Activated CD4-positive, alpha-beta T cell treated with anti-CD3 and anti-CD28 coated beads, Interleukin-2, amount 10 ng/mL, durations not matched to agents 24 days and 14 days (primary cell): ENCODE measurements around the gene KRT6A. TPM values are rescaled to one million over a fixed set of nuclear protein-coding genes. Genes with fewer than 3 reads are reported as not detected.

ENCODE experiments used
- DNase-seq: peaks from one replicate; pipeline ENCODE4 v3.0.0; 2022
- H3K27ac Mint-ChIP-seq: one replicate; pipeline ENCODE4 v1.8.0; 2022; ENCODE audit warnings: mild to moderate bottlenecking, mixed read lengths
- H3K27me3 Mint-ChIP-seq: one replicate; pipeline ENCODE4 v1.8.0; 2022; ENCODE audit warnings: mixed read lengths
- H3K36me3 Mint-ChIP-seq: one replicate; pipeline ENCODE4 v1.8.0; 2022; ENCODE audit warnings: low read depth, mild to moderate bottlenecking, mixed read lengths
- H3K4me1 Mint-ChIP-seq: one replicate; pipeline ENCODE4 v1.8.0; 2021; ENCODE audit warnings: mixed read lengths
- H3K4me3 Mint-ChIP-seq: one replicate; pipeline ENCODE4 v1.8.0; 2022; ENCODE audit warnings: mild to moderate bottlenecking, moderate library complexity, mixed read lengths
- H3K9me3 Mint-ChIP-seq: one replicate; pipeline ENCODE4 v1.8.0; 2021; ENCODE audit warnings: mixed read lengths
- intact Hi-C: fragments of 100-400 bp; cut with micrococcal nuclease; formaldehyde crosslinking; loops from one replicate; pipeline ENCODE4 v1.15.1; 2023
- total RNA-seq: library from RNA; stranded (reverse); gene quantifications from 2 replicates; pipeline ENCODE4 v1.2.3, GENCODE V29; 2022

KRT6A gene
- total RNA-seq = not detected in 2 replicates

DNA sequence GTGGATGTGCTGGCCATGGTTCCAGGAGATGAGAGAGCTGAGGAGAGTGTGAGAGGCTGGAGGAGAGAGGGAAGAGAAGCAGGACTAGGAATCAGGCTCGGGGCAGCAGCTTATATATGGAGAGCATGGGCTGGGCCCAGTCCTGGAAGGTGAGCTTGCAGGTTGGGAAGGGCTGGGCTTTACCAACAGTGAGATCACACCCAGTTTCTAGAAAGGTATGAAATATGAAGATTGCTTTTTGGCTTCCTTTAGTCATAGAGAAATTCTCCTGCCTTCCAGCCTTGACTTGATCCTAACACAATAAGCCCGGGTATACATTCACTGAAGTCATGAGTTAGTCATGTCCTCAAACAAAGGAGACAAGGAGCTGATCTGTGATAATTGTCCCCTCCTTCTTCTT is at the start of gene KRT6A:
Gene KRT6A, minus strand, starts transcription at position 86 of the 400 bp plus-strand sequence. Its CDS starts 69 bp downstream, at position 17.
- H3K27ac Mint-ChIP-seq = no peak within 1 kb of the TSS
- no peak for DNase-seq
- intact Hi-C loops = no loop called here

DNA sequence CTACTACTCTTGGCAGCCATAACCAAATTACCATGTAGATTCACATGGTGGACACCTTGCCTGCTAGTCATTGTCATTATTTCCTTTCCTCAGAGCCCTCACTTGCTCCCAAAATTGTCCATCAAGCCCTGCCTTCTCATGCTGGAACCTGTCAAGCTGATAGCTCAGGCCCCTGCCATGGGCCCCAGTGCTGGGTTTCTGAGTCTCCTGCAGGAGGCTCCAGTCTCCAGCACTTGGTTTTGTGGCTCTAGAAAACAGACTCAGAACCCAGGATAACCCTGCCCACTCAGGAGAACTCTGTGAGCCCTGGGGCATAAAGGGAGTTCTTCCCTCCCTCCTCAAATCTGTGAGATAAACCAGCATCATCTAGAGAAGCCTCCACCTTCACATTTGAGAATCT is 49.1 kb upstream of the KRT6A start:
- Mint-ChIP-seq H3K36me3 (no peaks in the 10 kb centered on the region), H3K4me1 (peaks cover 8% of the 10 kb centered on the region), H3K9me3 (no peaks in the 10 kb centered on the region), H3K4me3 (no peak overlapping the region), H3K27ac (no peak overlapping the region), H3K27me3 (no peaks in the 10 kb centered on the region)
- no peak for DNase-seq
- intact Hi-C loops = no loop called here

More for the DNA sequence above, at the start of gene KRT6A:
- H3K36me3 Mint-ChIP-seq = no peaks in the 10 kb centered on the region
- no peak within 1 kb of the TSS for H3K4me3 Mint-ChIP-seq
- H3K9me3 Mint-ChIP-seq = no peaks in the 10 kb centered on the region
- H3K27me3 Mint-ChIP-seq = peaks cover 21% of the 10 kb centered on the region
- no peaks in the 10 kb centered on the region for H3K4me1 Mint-ChIP-seq

DNA sequence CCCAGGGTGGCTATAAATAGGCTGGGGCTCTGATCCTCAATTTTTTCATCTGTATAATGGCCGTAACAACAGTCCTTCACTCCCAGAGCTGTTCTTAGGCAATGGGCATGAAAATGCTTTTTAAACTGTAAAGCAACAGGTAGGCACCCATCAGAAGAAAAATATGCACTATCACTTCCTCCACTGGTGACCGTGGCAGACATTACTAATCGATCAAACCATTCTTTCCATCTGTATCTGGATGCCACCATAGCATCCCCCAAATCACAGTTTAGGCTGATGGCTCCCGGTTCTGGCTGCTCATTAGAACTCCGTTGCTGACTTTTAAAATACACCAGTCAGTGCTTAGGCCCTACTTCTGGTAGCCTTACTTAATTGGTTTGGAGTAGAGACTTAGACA is 48.7 kb upstream of the KRT6A start:
- no peak overlapping the region for H3K27ac Mint-ChIP-seq
- DNase-seq = no peak
- H3K4me3 Mint-ChIP-seq = no peak overlapping the region
- intact Hi-C loops = no loop called here
- H3K9me3 Mint-ChIP-seq = no peaks in the 10 kb centered on the region
- no peaks in the 10 kb centered on the region for H3K36me3 Mint-ChIP-seq
- peaks cover 8% of the 10 kb centered on the region for H3K4me1 Mint-ChIP-seq
- no peaks in the 10 kb centered on the region for H3K27me3 Mint-ChIP-seq

DNA sequence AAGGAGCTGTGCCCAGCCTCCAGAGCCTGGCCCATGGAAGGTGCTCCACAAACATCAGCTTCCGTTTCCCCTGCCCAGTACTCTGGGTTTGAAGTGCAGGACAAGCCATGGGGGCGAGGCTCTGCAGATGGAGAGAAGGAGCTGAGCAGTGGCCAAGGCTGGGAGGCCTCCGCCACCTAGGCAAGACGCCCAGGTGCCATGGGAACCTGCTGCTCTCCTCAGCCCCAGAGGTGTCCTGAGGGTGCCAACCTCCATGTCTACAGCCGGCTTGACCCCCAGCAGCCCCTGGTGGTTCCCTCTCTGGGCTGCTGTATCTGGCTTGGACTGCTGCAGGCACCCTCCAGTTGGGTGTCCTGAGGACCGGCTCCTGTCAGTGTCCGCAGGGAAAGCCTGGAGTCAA is 47.5 kb upstream of the KRT6A start:
- Mint-ChIP-seq H3K4me1 (peaks cover 8% of the 10 kb centered on the region), H3K36me3 (no peaks in the 10 kb centered on the region), H3K27ac (no peak overlapping the region), H3K9me3 (no peaks in the 10 kb centered on the region), H3K27me3 (no peaks in the 10 kb centered on the region), H3K4me3 (no peak overlapping the region)
- DNase-seq = no peak
- intact Hi-C loops = no loop called here

DNA sequence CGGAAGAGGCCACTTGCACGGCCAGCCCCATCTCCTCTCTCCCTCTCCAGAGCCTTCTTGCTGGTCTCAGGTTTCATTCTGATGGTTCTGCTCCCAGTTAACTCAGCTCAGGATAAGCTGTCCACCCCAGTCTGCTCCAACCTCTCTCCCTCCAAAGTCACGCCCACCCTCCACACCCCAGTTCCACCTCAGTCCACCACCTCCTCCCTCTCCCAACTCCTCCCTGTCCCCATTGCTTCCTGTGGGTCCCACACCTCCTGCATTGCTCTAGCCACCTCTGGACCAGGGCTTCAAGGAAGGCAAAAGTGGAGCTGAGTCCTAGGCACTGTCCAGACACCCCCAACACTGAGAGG is 46.7 kb upstream of the KRT6A start:
- H3K4me1 Mint-ChIP-seq = peaks cover 8% of the 10 kb centered on the region
- no peak for DNase-seq
- no peaks in the 10 kb centered on the region for H3K27me3 Mint-ChIP-seq
- no peak overlapping the region for H3K27ac Mint-ChIP-seq
- H3K36me3 Mint-ChIP-seq = no peaks in the 10 kb centered on the region
- no peaks in the 10 kb centered on the region for H3K9me3 Mint-ChIP-seq
- no peak overlapping the region for H3K4me3 Mint-ChIP-seq
- intact Hi-C loops = no loop called here

DNA sequence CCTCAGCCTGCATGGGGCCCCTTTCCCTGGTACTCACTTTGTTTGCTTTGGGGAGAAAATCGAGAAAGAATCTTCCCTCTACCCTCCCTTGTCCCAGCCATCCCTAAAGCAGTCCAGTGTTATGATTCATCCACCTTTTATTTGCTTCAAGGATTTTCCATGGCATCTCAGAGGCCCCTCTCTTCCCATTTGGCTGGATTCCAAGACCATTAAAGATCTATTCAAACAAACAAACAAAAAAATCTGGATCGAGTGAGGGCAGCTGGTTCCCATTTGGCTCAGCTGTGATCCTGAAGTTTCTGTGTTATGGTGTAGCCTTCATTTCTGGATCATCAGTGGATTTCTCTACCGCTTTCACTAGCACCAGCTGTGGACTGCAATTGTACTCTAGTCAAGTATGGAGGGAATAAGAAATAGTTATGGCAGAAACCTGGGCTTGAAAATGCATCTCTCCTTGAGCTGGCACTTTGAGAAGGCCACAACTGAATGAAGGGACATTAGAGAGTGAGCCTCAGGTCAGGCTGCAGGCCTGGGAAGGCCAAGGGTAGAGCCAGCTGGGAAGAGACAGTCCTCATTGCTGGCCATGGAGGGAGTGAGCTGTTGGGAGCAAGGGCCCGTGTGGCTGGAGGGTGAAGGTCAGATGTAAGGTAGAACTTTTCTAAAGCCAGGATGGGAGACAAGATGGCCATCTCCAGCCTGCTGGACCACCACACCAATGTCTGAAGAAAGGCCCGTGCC is 46.2 kb upstream of the KRT6A start:
- Mint-ChIP-seq H3K4me3 (no peak overlapping the region), H3K9me3 (no peaks in the 10 kb centered on the region), H3K4me1 (peaks cover 8% of the 10 kb centered on the region), H3K36me3 (no peaks in the 10 kb centered on the region), H3K27me3 (no peaks in the 10 kb centered on the region), H3K27ac (no peak overlapping the region)
- DNase-seq = no peak
- intact Hi-C loops = no loop called here

DNA sequence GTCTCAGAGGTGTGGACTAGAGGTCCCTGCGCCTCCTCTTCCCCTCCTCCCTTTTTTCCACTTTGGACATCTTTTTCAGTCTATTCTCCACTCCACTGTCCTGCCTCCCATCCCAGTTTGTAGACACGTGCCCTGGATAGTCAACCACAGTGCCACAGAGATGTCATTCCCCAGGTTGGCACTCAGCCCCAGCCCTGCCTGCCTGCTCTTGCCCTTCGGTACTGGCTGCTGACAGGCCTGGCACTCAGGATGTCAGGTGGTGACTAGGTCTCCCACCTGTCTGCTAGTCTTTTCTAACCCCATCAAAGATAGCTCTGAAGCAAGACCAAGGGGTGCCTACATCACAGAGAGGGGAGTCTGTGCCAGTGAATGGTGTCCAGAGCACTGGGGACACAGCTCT is 44.0 kb upstream of the KRT6A start:
- no peaks in the 10 kb centered on the region for H3K9me3 Mint-ChIP-seq
- intact Hi-C loops = no loop called here
- H3K4me3 Mint-ChIP-seq = no peak overlapping the region
- no peak overlapping the region for H3K27ac Mint-ChIP-seq
- H3K27me3 Mint-ChIP-seq = no peaks in the 10 kb centered on the region
- no peak for DNase-seq
- H3K4me1 Mint-ChIP-seq = no peaks in the 10 kb centered on the region
- H3K36me3 Mint-ChIP-seq = no peaks in the 10 kb centered on the region

DNA sequence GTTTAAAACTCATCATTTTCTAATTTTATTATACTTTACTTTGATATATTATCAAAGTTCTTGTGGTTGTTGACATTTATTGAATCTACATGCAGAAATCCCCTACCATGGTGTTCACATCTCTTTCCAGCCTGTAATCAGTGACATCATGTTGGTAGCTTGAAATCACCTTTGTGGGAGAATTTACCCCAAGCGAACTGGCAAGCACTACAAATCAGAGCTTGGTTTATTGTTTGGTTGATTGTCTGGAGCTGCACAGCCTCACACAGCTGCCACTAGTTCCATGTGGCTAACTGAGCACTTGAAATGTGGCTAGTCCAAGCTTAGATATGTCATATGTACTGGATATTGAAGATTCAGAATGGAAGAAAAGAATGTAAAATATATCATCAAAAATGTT is 42.5 kb upstream of the KRT6A start:
- no peaks in the 10 kb centered on the region for H3K4me1 Mint-ChIP-seq
- no peak overlapping the region for H3K4me3 Mint-ChIP-seq
- no peaks in the 10 kb centered on the region for H3K9me3 Mint-ChIP-seq
- H3K27ac Mint-ChIP-seq = no peak overlapping the region
- DNase-seq = no peak
- no peaks in the 10 kb centered on the region for H3K27me3 Mint-ChIP-seq
- no peaks in the 10 kb centered on the region for H3K36me3 Mint-ChIP-seq
- intact Hi-C loops = no loop called here

DNA sequence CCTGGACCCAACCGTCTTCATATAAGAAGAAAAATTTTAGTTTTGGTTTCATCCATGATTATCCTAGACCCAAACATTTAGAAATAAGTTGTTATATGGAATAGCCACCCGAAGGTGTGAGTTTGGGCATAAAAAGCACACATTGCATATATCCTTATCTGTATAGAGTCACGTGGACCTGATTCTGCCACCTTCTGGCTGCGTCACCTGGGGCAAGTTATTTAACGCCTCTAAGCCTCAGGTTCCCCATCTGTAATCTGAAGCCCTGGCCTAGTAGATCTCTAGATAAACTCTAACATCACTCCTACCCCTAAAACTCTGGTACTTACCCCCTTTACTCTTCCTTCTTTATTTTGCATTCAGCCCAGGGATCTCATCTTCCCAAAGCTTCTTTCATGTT is 41.4 kb upstream of the KRT6A start:
- Mint-ChIP-seq H3K4me3 (no peak overlapping the region), H3K4me1 (no peaks in the 10 kb centered on the region), H3K27ac (no peak overlapping the region), H3K27me3 (no peaks in the 10 kb centered on the region), H3K9me3 (no peaks in the 10 kb centered on the region), H3K36me3 (no peaks in the 10 kb centered on the region)
- intact Hi-C loops = no loop called here
- no peak for DNase-seq

DNA sequence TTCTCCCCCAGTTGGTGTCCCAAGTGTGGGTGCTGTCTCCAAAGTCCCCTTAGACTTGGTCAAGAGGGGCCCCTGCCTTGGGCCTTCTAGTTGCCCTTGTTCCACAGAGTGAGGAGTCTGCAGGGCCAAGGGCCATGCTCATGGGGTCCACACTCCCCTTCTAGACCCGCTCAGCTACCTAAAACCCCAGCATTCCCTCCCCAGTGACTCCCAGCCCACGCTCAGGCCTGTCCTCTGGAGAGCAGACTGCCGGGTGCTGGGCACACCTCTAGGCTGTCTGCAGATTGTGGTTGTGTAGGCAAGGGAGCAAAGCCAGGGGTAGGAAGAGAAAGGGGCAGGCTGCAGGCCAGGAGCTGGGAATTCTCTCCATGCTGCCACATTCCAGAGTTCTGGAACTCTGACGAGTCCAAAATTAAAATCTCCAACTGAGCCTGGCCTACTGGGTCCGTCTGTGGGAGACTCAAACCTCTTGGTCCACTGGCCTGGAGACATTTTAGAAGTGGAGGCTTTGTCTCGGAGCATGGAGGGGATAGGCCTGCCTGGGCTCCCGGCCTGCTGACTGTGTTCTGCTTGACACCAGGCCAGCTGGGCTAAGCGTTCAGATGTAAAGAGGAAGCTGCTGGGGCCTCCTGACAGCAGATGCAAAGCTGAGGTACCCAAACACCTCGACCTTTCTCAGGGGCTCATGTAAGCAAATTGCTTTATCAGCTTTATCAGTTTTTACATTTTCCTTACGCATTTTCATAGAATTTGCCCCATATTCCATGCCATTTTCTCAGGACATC is 40.8 kb upstream of the KRT6A start:
- Mint-ChIP-seq H3K4me1 (no peaks in the 10 kb centered on the region), H3K27ac (no peak overlapping the region), H3K36me3 (no peaks in the 10 kb centered on the region), H3K9me3 (no peaks in the 10 kb centered on the region), H3K27me3 (no peaks in the 10 kb centered on the region), H3K4me3 (no peak overlapping the region)
- intact Hi-C loops = no loop called here
- no peak for DNase-seq

DNA sequence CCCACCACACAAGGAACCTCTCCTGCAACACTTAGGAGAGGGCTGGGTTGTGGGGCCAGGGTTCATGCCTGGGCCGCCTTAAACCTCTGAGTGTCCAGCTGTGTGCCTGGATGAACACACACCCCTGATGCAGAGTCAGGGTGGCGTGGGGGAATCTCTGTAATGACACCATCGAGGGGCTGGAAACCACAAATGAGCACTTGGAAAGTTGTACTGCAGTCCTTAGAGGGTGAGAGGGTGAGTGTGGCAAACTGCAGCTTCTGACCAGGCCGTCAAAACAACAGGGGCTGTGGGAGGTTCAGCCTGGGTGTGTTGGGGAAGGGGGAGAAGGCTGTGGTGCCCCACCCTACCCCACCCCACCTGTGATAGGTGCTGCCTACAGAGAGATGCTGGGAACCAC is 39.6 kb upstream of the KRT6A start:
- Mint-ChIP-seq H3K4me3 (no peak overlapping the region), H3K4me1 (no peaks in the 10 kb centered on the region), H3K27me3 (no peaks in the 10 kb centered on the region), H3K9me3 (no peaks in the 10 kb centered on the region), H3K36me3 (no peaks in the 10 kb centered on the region), H3K27ac (no peak overlapping the region)
- DNase-seq = no peak
- intact Hi-C loops = no loop called here

DNA sequence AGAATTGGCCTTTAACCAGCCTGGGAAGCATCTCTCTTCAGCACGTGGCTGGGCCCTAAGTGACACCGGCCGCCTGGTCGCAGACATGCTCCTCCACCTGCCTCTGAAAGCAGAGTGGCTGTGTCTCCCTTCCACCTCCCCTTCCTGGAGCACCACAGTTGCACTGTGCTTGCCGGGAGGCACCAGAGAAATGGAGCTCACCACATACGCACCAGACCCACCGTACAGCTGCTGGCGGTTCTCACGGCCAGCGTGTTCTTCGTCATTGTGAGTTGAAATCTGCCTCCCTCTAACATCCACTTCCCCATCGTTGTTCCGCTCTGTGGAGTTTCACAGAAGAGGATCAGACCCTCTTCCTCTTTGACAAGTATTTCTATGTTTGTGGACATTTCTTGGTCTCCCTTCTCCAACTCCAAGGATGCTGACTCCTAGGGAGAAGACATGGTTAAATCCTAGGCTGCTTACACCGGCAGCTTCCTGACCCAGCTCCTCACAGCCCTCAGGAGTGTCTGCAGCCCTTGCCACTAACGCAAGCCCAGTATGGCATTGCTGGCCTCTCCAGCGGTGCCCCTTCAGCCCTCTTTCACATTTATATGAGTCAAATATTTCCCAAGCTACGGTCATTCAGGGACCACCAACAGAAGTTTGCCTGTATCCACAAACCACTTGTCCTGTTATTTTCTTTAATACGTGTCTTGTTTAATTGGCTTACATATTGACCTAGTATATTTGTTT is 38.7 kb upstream of the KRT6A start:
- Mint-ChIP-seq H3K27ac (no peak overlapping the region), H3K9me3 (no peaks in the 10 kb centered on the region), H3K4me3 (no peak overlapping the region), H3K36me3 (no peaks in the 10 kb centered on the region), H3K27me3 (no peaks in the 10 kb centered on the region), H3K4me1 (peaks cover 2% of the 10 kb centered on the region)
- DNase-seq = no peak
- intact Hi-C loops = no loop called here

DNA sequence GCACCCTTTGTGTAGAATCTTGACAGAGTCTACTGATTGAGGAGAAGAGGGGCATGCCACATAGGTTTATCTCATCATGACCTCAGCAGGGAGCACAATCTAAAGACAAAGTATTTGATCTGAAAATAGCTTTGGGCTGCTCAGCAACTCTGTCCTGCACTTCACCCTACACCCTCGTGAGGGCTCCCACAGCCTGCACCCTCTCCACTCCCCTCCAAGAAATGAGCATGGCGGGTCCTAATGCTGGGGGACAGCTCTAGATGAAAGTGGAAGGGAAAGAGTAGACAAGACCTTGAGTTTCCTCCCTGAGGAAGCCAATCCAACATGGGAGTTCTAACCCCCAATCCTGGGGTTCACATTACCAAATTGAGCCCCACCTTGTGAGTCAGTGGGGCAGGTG is 37.8 kb upstream of the KRT6A start:
- Mint-ChIP-seq H3K36me3 (no peaks in the 10 kb centered on the region), H3K27me3 (no peaks in the 10 kb centered on the region), H3K4me3 (no peak overlapping the region), H3K9me3 (no peaks in the 10 kb centered on the region), H3K27ac (no peak overlapping the region), H3K4me1 (peaks cover 4% of the 10 kb centered on the region)
- DNase-seq = no peak
- intact Hi-C loops = no loop called here

DNA sequence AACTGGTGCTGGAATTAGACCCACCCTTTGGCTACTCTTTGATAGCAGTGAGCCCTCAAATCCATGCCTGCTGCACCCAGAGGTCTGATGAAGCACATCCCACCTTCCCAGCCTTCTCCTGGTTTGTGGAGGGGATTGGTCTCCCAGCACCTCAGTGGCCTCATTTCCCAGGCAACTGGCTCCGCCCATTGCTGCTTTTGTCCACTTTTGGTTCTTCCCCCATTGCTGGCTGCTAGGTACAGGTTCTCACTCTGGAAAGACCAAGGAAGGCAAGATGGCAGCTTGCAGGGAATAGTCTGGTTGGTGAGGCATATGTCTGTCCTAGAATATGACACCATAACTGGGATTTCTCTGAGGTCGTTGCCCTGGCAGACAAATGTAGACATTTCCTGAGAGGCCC is 37.3 kb upstream of the KRT6A start:
- intact Hi-C loops = no loop called here
- H3K4me3 Mint-ChIP-seq = no peak overlapping the region

More for the DNA sequence above, 37.3 kb upstream of the KRT6A start:
- Mint-ChIP-seq H3K9me3 (no peaks in the 10 kb centered on the region), H3K27me3 (no peaks in the 10 kb centered on the region), H3K36me3 (no peaks in the 10 kb centered on the region), H3K27ac (no peak overlapping the region), H3K4me1 (peaks cover 4% of the 10 kb centered on the region)
- DNase-seq = no peak
